Astrocyte (in vitro differentiated cells and primary cell): ENCODE measurements around the gene IFT52. TPM values are rescaled to one million over a fixed set of nuclear protein-coding genes. Genes with fewer than 3 reads are reported as not detected.

Source experiments
- DNase-seq: peaks from one replicate; pipeline ENCODE4 v3.0.0-alpha.2; 2010; ENCODE audit warnings: low read depth
- FAIRE-seq: peaks from 2 replicates; lab custom pipeline; 2011; peaks lifted over from hg19 to GRCh38; lab: Jason Lieb, UNC
- H2AFZ ChIP-seq: 2 replicates; pipeline ENCODE4 v1.6.0; 2012; ENCODE audit warnings: low read depth, low read length, inconsistent platforms
- H3K27ac ChIP-seq: 2 replicates; pipeline ENCODE4 v1.5.1; 2011; ENCODE audit warnings: low read depth, low read length, inconsistent platforms
- H3K27me3 ChIP-seq: 2 replicates; pipeline ENCODE4 v1.6.0; 2011; ENCODE audit warnings: low read length, inconsistent platforms; ENCODE audit not compliant: insufficient read depth
- H3K36me3 ChIP-seq: 2 replicates; pipeline ENCODE4 v1.5.1; 2011; ENCODE audit warnings: low read length, inconsistent platforms; ENCODE audit not compliant: insufficient read depth
- H3K4me1 ChIP-seq: 2 replicates; pipeline ENCODE4 v1.5.1; 2011; ENCODE audit warnings: low read length, inconsistent platforms; ENCODE audit not compliant: insufficient read depth
- H3K4me2 ChIP-seq: 2 replicates; pipeline ENCODE4 v1.6.0; 2012; ENCODE audit warnings: low read length, inconsistent platforms
- H3K4me3 ChIP-seq: 2 replicates; pipeline ENCODE4 v1.5.1; 2011; ENCODE audit warnings: low read depth, mild to moderate bottlenecking, low read length, inconsistent platforms; ENCODE audit not compliant: insufficient read depth
- H3K79me2 ChIP-seq: 2 replicates; pipeline ENCODE4 v1.6.0; 2012; ENCODE audit warnings: mild to moderate bottlenecking, low read length, inconsistent platforms; ENCODE audit not compliant: insufficient read depth
- H3K9ac ChIP-seq: 2 replicates; pipeline ENCODE4 v1.6.0; 2012; ENCODE audit warnings: mild to moderate bottlenecking, low read length, inconsistent platforms
- H3K9me3 ChIP-seq: 2 replicates; pipeline ENCODE4 v1.5.1; 2012; ENCODE audit warnings: low read depth, mild to moderate bottlenecking, low read length, inconsistent platforms; ENCODE audit not compliant: insufficient read depth
- H4K20me1 ChIP-seq: 2 replicates; pipeline ENCODE4 v1.6.0; 2012; ENCODE audit warnings: low read length, inconsistent platforms; ENCODE audit not compliant: insufficient read depth
- H3K27ac Mint-ChIP-seq: one replicate; pipeline ENCODE4 v1.8.0; 2021; ENCODE audit warnings: mild to moderate bottlenecking, mixed read lengths; ENCODE audit not compliant: unreplicated experiment
- H3K27me3 Mint-ChIP-seq: one replicate; pipeline ENCODE4 v1.8.0; 2021; ENCODE audit warnings: low read depth, mixed read lengths; ENCODE audit not compliant: unreplicated experiment
- H3K36me3 Mint-ChIP-seq: one replicate; pipeline ENCODE4 v1.8.0; 2021; ENCODE audit warnings: low read depth, mixed read lengths; ENCODE audit not compliant: unreplicated experiment
- H3K4me1 Mint-ChIP-seq: one replicate; pipeline ENCODE4 v1.8.0; 2021; ENCODE audit warnings: low read depth, mixed read lengths; ENCODE audit not compliant: unreplicated experiment
- H3K4me3 Mint-ChIP-seq: one replicate; pipeline ENCODE4 v1.8.0; 2021; ENCODE audit warnings: mild to moderate bottlenecking, moderate library complexity, mixed read lengths; ENCODE audit not compliant: unreplicated experiment
- H3K9me3 Mint-ChIP-seq: one replicate; pipeline ENCODE4 v1.8.0; 2021; ENCODE audit warnings: mild to moderate bottlenecking, mixed read lengths; ENCODE audit not compliant: unreplicated experiment
- CTCF ChIP-seq: IDR thresholded peaks from 2 replicates; pipeline ENCODE4 v1.5.1; 2011; ENCODE audit warnings: low read depth, mild to moderate bottlenecking, inconsistent platforms, low read length, moderate library complexity; ENCODE audit not compliant: insufficient read depth
- EZH2 ChIP-seq: IDR thresholded peaks from 2 replicates; pipeline ENCODE4 v1.6.1; 2012; ENCODE audit warnings: mild to moderate bottlenecking, low read length, inconsistent platforms; ENCODE audit not compliant: insufficient read depth
- total RNA-seq: library from RNA; stranded (reverse); gene quantifications from 2 replicates; pipeline ENCODE4 v1.2.1, GENCODE V29; 2021

The IFT52 gene
- total RNA-seq, 1 donor from 2014 or later: 27.0 TPM

DNA sequence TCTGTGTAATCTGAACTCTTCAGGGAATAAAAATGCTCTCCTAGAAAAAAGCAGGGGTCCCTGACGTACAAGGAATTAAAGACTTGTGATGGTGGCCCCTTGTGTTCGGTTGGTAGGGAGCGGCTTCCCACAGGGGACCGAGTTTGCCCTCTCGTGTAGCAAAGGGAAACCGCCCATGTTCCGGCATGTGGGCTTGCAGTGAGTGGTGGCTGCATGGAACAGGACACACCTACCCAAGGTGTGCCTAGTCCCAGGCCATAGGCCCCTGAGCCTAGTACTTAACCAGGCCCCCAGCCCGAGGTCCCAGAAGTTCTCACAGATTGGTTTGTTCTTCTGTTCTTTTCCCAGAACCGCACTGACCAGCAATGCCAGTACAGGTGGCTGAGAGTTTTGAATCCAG lies 91.7 kb downstream of the IFT52 start:
- no peak for FAIRE-seq
- Histone ChIP-seq H3K4me3 (no peak overlapping the region), H3K4me1 (no peaks in the 10 kb centered on the region), H3K9ac (no peak overlapping the region), H4K20me1 (no peaks in the 10 kb centered on the region), H3K36me3 (no peaks in the 10 kb centered on the region), H3K27me3 (no peaks in the 10 kb centered on the region), H3K27ac (no peak overlapping the region), H3K9me3 (no peaks in the 10 kb centered on the region), H3K79me2 (no peaks in the 10 kb centered on the region), H3K4me2 (no peak overlapping the region), H2AFZ (no peak overlapping the region)
- no peaks in the 10 kb centered on the region for H3K36me3 Mint-ChIP-seq
- TF ChIP-seq EZH2 (no peak), CTCF (no peak)
- no peak for DNase-seq
- H3K27me3 Mint-ChIP-seq: peaks cover 3% of the 10 kb centered on the region
- H3K4me3 Mint-ChIP-seq: no peak overlapping the region
- no peaks in the 10 kb centered on the region for H3K9me3 Mint-ChIP-seq
- H3K4me1 Mint-ChIP-seq: no peaks in the 10 kb centered on the region
- H3K27ac Mint-ChIP-seq: no peak overlapping the region

DNA sequence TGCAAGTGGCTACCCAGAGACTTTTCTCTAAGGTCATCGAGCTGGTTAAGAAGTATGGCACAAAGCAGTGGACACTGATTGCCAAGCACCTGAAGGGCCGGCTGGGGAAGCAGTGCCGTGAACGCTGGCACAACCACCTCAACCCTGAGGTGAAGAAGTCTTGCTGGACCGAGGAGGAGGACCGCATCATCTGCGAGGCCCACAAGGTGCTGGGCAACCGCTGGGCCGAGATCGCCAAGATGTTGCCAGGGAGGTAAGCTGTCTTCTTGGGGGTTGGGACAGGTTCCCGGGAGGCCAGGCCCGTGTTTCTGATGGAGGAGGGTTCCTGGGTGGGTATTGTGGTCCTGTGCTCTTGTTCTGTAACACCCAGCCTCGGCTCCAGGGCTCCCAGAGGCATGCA lies 96.1 kb downstream of the IFT52 start:
- TF ChIP-seq CTCF (no peak), EZH2 (no peak)
- H4K20me1 ChIP-seq: no peaks in the 10 kb centered on the region
- H3K79me2 ChIP-seq: no peaks in the 10 kb centered on the region
- no peaks in the 10 kb centered on the region for H3K36me3 ChIP-seq
- H3K27ac Mint-ChIP-seq: no peak overlapping the region
- H3K4me3 ChIP-seq: no peak overlapping the region
- H3K36me3 Mint-ChIP-seq: no peaks in the 10 kb centered on the region
- H3K9me3 ChIP-seq: no peaks in the 10 kb centered on the region
- H3K9me3 Mint-ChIP-seq: no peaks in the 10 kb centered on the region
- no peak overlapping the region for H3K4me2 ChIP-seq
- no peak overlapping the region for H3K27ac ChIP-seq
- H3K27me3 Mint-ChIP-seq: no peaks in the 10 kb centered on the region
- FAIRE-seq (no peak), DNase-seq (no peak)
- no peak overlapping the region for H2AFZ ChIP-seq
- H3K27me3 ChIP-seq: no peaks in the 10 kb centered on the region
- H3K4me3 Mint-ChIP-seq: no peak overlapping the region
- H3K4me1 Mint-ChIP-seq: no peaks in the 10 kb centered on the region
- no peak overlapping the region for H3K9ac ChIP-seq
- no peaks in the 10 kb centered on the region for H3K4me1 ChIP-seq

GRCh38 chr20:43689165-43689564 lies 98.4 kb downstream of the IFT52 start:
- Mint-ChIP-seq H3K27me3 (no peaks in the 10 kb centered on the region), H3K4me1 (no peaks in the 10 kb centered on the region), H3K27ac (no peak overlapping the region), H3K36me3 (no peaks in the 10 kb centered on the region), H3K4me3 (no peak overlapping the region), H3K9me3 (no peaks in the 10 kb centered on the region)
- Histone ChIP-seq H3K9ac (no peak overlapping the region), H3K9me3 (no peaks in the 10 kb centered on the region), H3K4me3 (no peak overlapping the region), H3K79me2 (no peaks in the 10 kb centered on the region), H3K36me3 (no peaks in the 10 kb centered on the region), H3K27ac (no peak overlapping the region), H3K4me2 (no peak overlapping the region), H3K27me3 (no peaks in the 10 kb centered on the region), H2AFZ (no peak overlapping the region), H3K4me1 (no peaks in the 10 kb centered on the region), H4K20me1 (no peaks in the 10 kb centered on the region)
- FAIRE-seq (no peak), DNase-seq (no peak)
- TF ChIP-seq EZH2 (no peak), CTCF (no peak)
